ENCODE measurements around the gene PLA2G12B.

The PLA2G12B gene

GRCh38 chr10:72981028-72981881, 26.6 kb upstream of the PLA2G12B start:
- H3K4me3 ChIP-seq (replicated peaks; ENCODE audit: insufficient read depth, low read length): no peak overlapping the region
- no peak for DNase-seq (ENCODE audit: low read depth in 1 of 2, low spot score in 1 of 2)
- H3K27me3 ChIP-seq (ENCODE audit: insufficient read depth, poor library complexity, severe bottlenecking): no peaks in the 10 kb centered on the region
- TF ChIP-seq POLR2AphosphoS5 (IDR thresholded peaks at IDR 0.05; ENCODE audit: low read depth): no peak
- no peak overlapping the region for H3K27ac ChIP-seq (replicated peaks)

- H3K27ac ChIP-seq (replicated peaks): no peak overlapping the region
- TF ChIP-seq CTCF (IDR thresholded peaks at IDR 0.05; ENCODE audit: insufficient read depth, low read length) (no peak), GABPA (IDR thresholded peaks at IDR 0.05; ENCODE audit: low read depth) (no peak), SPI1 (IDR thresholded peaks at IDR 0.05; ENCODE audit: borderline replicate concordance, low read depth) (no peak), REST (IDR thresholded peaks at IDR 0.05; ENCODE audit: insufficient replicate concordance, low read depth) (no peak), POLR2AphosphoS5 (IDR thresholded peaks at IDR 0.05; ENCODE audit: low read depth) (no peak)
- DNase-seq (ENCODE audit: low read depth in 1 of 2, low spot score in 1 of 2): no peak
- no peaks in the 10 kb centered on the region for H3K27me3 ChIP-seq (ENCODE audit: insufficient read depth, poor library complexity, severe bottlenecking)
- no peak overlapping the region for H3K4me3 ChIP-seq (replicated peaks; ENCODE audit: insufficient read depth, low read length)
Observed at GRCh38 chr10:72980348-72980747, 25.7 kb upstream of the PLA2G12B start.

GRCh38 chr10:72979709-72980108, 25.1 kb upstream of the PLA2G12B start:
- TF ChIP-seq GABPA (IDR thresholded peaks at IDR 0.05; ENCODE audit: low read depth) (no peak), POLR2AphosphoS5 (IDR thresholded peaks at IDR 0.05; ENCODE audit: low read depth) (no peak), CTCF (IDR thresholded peaks at IDR 0.05; ENCODE audit: insufficient read depth, low read length) (no peak), SPI1 (IDR thresholded peaks at IDR 0.05; ENCODE audit: borderline replicate concordance, low read depth) (no peak), REST (IDR thresholded peaks at IDR 0.05; ENCODE audit: insufficient replicate concordance, low read depth) (no peak)
- DNase-seq (ENCODE audit: low read depth in 1 of 2, low spot score in 1 of 2): no peak
- H3K27me3 ChIP-seq (ENCODE audit: insufficient read depth, poor library complexity, severe bottlenecking): no peaks in the 10 kb centered on the region
- H3K27ac ChIP-seq (replicated peaks): no peak overlapping the region
- H3K4me3 ChIP-seq (replicated peaks; ENCODE audit: insufficient read depth, low read length): no peak overlapping the region

GRCh38 chr10:72976886-72977285, 22.3 kb upstream of the PLA2G12B start:
- Histone ChIP-seq H3K27ac (replicated peaks) (no peak overlapping the region), H3K27me3 (ENCODE audit: insufficient read depth, poor library complexity, severe bottlenecking) (no peaks in the 10 kb centered on the region), H3K4me3 (replicated peaks; ENCODE audit: insufficient read depth, low read length) (no peak overlapping the region)
- no peak for TF ChIP-seq SPI1 (IDR thresholded peaks at IDR 0.05; ENCODE audit: borderline replicate concordance, low read depth)
- no peak for TF ChIP-seq POLR2AphosphoS5 (IDR thresholded peaks at IDR 0.05; ENCODE audit: low read depth)
- no peak for TF ChIP-seq GABPA (IDR thresholded peaks at IDR 0.05; ENCODE audit: low read depth)
- no peak for TF ChIP-seq CTCF (IDR thresholded peaks at IDR 0.05; ENCODE audit: insufficient read depth, low read length)
- no peak for TF ChIP-seq REST (IDR thresholded peaks at IDR 0.05; ENCODE audit: insufficient replicate concordance, low read depth)
- DNase-seq (ENCODE audit: low read depth in 1 of 2, low spot score in 1 of 2): no peak

Measured in HL-60 (cell line).